Ishikawa (cell line): ENCODE data around the gene MCU.
A peak's percentile ranks its signal among the peaks of the same experiment; 100 is the strongest.

ENCODE experiments used
- CEBPB ChIP-seq: IDR thresholded peaks from 2 replicates; pipeline ENCODE4 v1.6.1; 2012
- CREB1 ChIP-seq: IDR thresholded peaks from 2 replicates; pipeline ENCODE4 v1.6.1; 2012; ENCODE audit warnings: low read depth
- EGR1 ChIP-seq: IDR thresholded peaks from 2 replicates; pipeline ENCODE4 v1.6.1; 2012
- EP300 ChIP-seq: IDR thresholded peaks from 2 replicates; pipeline ENCODE4 v1.6.1; 2012; ENCODE audit warnings: borderline replicate concordance
- FOXM1 ChIP-seq: IDR thresholded peaks from 2 replicates; pipeline ENCODE4 v1.6.1; 2012; ENCODE audit warnings: low read depth, borderline replicate concordance
- NFIC ChIP-seq: IDR thresholded peaks from 2 replicates; pipeline ENCODE4 v1.6.1; 2012
- RAD21 ChIP-seq: IDR thresholded peaks from 2 replicates; pipeline ENCODE4 v1.6.1; 2012; ENCODE audit warnings: low read depth
- TAF1 ChIP-seq: IDR thresholded peaks from 2 replicates; pipeline ENCODE4 v1.6.1; 2012; ENCODE audit warnings: low read depth, mild to moderate bottlenecking
- YY1 ChIP-seq: IDR thresholded peaks from 2 replicates; pipeline ENCODE4 v1.6.1; 2012; ENCODE audit warnings: low read depth
- ZBTB7A ChIP-seq: IDR thresholded peaks from 2 replicates; pipeline ENCODE4 v1.6.1; 2012; ENCODE audit warnings: low read depth
- TF ChIP-seq, protein P1 (sequence below): IDR thresholded peaks from 2 replicates; pipeline ENCODE4 v1.6.1; 2012
- TF ChIP-seq, protein P2 (sequence below): IDR thresholded peaks from 2 replicates; pipeline ENCODE4 v1.6.1; 2012; ENCODE audit warnings: low read depth, mild to moderate bottlenecking
- TF ChIP-seq, protein P3 (sequence below): IDR thresholded peaks from 2 replicates; pipeline ENCODE4 v1.6.1; 2012

DNA sequence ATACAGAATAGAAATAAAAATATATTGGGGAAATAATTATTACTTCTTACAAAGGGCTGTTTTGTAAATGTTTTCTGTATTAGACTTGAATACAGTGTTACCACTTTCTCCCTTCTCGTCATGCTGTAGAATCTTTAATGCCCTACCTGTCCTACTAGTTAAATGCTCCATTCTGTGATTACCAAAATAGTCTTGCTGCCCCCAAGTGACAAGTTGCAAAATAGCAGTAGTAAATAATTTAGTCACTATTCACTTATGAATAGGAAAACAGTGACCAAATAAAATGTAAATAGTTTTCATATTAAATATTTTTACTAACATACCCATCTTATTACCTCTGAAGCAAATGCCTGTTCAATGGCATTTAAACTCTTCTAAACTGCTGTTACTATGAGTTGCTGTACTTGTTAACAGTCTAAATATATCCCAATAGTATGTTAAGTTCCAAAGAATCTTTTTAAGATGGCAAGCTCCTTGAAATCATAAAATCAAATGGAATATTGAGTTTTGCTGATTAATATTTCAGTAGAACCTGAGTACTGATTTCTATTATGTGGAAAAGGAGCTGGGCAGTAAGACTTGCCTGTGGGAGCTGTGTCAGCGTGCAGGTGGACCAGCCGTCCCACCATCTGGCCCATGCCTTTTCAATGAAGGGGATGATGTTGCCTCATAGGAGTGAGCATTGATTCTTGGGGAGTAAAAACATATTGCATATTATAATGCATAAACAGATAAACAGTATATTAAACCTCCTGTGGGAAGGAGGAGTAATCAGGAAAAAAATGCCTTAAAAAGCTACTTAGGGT lies 183.5 kb downstream of the MCU start:
- TF ChIP-seq, protein P1, sequence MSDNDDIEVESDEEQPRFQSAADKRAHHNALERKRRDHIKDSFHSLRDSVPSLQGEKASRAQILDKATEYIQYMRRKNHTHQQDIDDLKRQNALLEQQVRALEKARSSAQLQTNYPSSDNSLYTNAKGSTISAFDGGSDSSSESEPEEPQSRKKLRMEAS: no peak
- TF ChIP-seq YY1: no peak
- no peak for TF ChIP-seq CEBPB
- TF ChIP-seq NFIC: no peak
- no peak for TF ChIP-seq FOXM1
- TF ChIP-seq, protein P2, sequence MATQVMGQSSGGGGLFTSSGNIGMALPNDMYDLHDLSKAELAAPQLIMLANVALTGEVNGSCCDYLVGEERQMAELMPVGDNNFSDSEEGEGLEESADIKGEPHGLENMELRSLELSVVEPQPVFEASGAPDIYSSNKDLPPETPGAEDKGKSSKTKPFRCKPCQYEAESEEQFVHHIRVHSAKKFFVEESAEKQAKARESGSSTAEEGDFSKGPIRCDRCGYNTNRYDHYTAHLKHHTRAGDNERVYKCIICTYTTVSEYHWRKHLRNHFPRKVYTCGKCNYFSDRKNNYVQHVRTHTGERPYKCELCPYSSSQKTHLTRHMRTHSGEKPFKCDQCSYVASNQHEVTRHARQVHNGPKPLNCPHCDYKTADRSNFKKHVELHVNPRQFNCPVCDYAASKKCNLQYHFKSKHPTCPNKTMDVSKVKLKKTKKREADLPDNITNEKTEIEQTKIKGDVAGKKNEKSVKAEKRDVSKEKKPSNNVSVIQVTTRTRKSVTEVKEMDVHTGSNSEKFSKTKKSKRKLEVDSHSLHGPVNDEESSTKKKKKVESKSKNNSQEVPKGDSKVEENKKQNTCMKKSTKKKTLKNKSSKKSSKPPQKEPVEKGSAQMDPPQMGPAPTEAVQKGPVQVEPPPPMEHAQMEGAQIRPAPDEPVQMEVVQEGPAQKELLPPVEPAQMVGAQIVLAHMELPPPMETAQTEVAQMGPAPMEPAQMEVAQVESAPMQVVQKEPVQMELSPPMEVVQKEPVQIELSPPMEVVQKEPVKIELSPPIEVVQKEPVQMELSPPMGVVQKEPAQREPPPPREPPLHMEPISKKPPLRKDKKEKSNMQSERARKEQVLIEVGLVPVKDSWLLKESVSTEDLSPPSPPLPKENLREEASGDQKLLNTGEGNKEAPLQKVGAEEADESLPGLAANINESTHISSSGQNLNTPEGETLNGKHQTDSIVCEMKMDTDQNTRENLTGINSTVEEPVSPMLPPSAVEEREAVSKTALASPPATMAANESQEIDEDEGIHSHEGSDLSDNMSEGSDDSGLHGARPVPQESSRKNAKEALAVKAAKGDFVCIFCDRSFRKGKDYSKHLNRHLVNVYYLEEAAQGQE: no peak
- TF ChIP-seq ZBTB7A: no peak
- no peak for TF ChIP-seq CREB1
- no peak for TF ChIP-seq EP300
- TF ChIP-seq RAD21: peak; percentile 78
- no peak for TF ChIP-seq EGR1
- TF ChIP-seq TAF1: no peak
- TF ChIP-seq, protein P3, sequence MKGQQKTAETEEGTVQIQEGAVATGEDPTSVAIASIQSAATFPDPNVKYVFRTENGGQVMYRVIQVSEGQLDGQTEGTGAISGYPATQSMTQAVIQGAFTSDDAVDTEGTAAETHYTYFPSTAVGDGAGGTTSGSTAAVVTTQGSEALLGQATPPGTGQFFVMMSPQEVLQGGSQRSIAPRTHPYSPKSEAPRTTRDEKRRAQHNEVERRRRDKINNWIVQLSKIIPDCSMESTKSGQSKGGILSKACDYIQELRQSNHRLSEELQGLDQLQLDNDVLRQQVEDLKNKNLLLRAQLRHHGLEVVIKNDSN: no peak
